WTC11 (cell line): ENCODE data around the gene HOXA7. TPM values are rescaled to one million over a fixed set of nuclear protein-coding genes. Genes with fewer than 3 reads are reported as not detected.

Experiments used
- ATAC-seq: fragments of 200-7000 bp; cut with Tn5 transposase; 2 replicates; pipeline ENCODE4 v1.10.0; 2021; ENCODE audit warnings: mild to moderate bottlenecking, moderate library complexity
- CTCF ChIA-PET: fragments of 300-600 bp; sonication (Branson Sonifier 250); formaldehyde crosslinking; loops from one replicate; lab custom pipeline; 2021; ENCODE audit warnings: antibody characterized with exemption; lab: Charles Lee
- POLR2A ChIA-PET: fragments of 350-600 bp; sonication (Branson Sonifier 250); formaldehyde crosslinking; loops from one replicate; lab custom pipeline; 2021; ENCODE audit warnings: antibody characterized with exemption; lab: Charles Lee
- DNase-seq: peaks from one replicate; pipeline ENCODE4 v3.0.0; 2021; ENCODE audit warnings: low spot score
- H3K27ac Mint-ChIP-seq: 2 replicates; pipeline ENCODE4 v1.8.0; 2021; ENCODE audit warnings: mixed read lengths
- H3K27me3 Mint-ChIP-seq: 2 replicates; pipeline ENCODE4 v1.8.0; 2021; ENCODE audit warnings: low read depth, mild to moderate bottlenecking, moderate library complexity, mixed read lengths
- H3K36me3 Mint-ChIP-seq: 2 replicates; pipeline ENCODE4 v1.8.0; 2021; ENCODE audit warnings: mixed read lengths
- H3K4me1 Mint-ChIP-seq: 2 replicates; pipeline ENCODE4 v1.8.0; 2022; ENCODE audit warnings: mixed read lengths
- H3K4me3 Mint-ChIP-seq: 2 replicates; pipeline ENCODE4 v1.8.0; 2021; ENCODE audit warnings: mild to moderate bottlenecking, moderate library complexity, mixed read lengths
- H3K9me3 Mint-ChIP-seq: 2 replicates; pipeline ENCODE4 v1.8.0; 2021; ENCODE audit warnings: mixed read lengths
- CDX4 ChIP-seq: fragments of 250-450 bp; sonication (Bioruptor Pico); IDR thresholded peaks from 2 replicates; pipeline ENCODE4 v1.9.0; 2021; ENCODE audit warnings: moderate library complexity, mild to moderate bottlenecking, inconsistent platforms, borderline replicate concordance
- FOXP1 ChIP-seq: sonication (generic); formaldehyde crosslinking; IDR thresholded peaks from 2 replicates; pipeline ENCODE4 v1.8.0; 2022; ENCODE audit warnings: missing genetic modification reagents, mild to moderate bottlenecking, moderate library complexity, borderline replicate concordance
- FOXP4 ChIP-seq: sonication (generic); formaldehyde crosslinking; IDR thresholded peaks from 2 replicates; pipeline ENCODE4 v1.8.0; 2022; ENCODE audit warnings: mild to moderate bottlenecking, missing genetic modification reagents
- GABPB1 ChIP-seq: sonication (generic); formaldehyde crosslinking; IDR thresholded peaks from 2 replicates; pipeline ENCODE4 v1.8.1; 2023; ENCODE audit warnings: mild to moderate bottlenecking, missing genetic modification reagents
- GTF2I ChIP-seq: fragments of 250-450 bp; sonication (Bioruptor Pico); conservative IDR thresholded peaks from 2 replicates; pipeline ENCODE4 v1.4.0; 2021; ENCODE audit warnings: mild to moderate bottlenecking
- IRF2 ChIP-seq: sonication (generic); formaldehyde crosslinking; IDR thresholded peaks from 2 replicates; pipeline ENCODE4 v1.8.0; 2022; ENCODE audit warnings: low read depth, missing genetic modification reagents, borderline replicate concordance
- JAZF1 ChIP-seq: fragments of 250-450 bp; sonication (Bioruptor Pico); IDR thresholded peaks from 2 replicates; pipeline ENCODE4 v1.9.0; 2021; ENCODE audit warnings: moderate library complexity, mild to moderate bottlenecking, inconsistent platforms
- KAT7 ChIP-seq: sonication (generic); formaldehyde crosslinking; IDR thresholded peaks from 2 replicates; pipeline ENCODE4 v1.8.1; 2023; ENCODE audit warnings: missing genetic modification reagents, mild to moderate bottlenecking, borderline replicate concordance
- MXD4 ChIP-seq: fragments of 250-450 bp; sonication (Bioruptor Pico); IDR thresholded peaks from 2 replicates; pipeline ENCODE4 v1.8.0; 2021; ENCODE audit warnings: mild to moderate bottlenecking, moderate library complexity, borderline replicate concordance
- PRDM15 ChIP-seq: sonication (generic); formaldehyde crosslinking; IDR thresholded peaks from 2 replicates; pipeline ENCODE4 v1.8.0; 2022; ENCODE audit warnings: missing genetic modification reagents
- PRRX2 ChIP-seq: fragments of 250-450 bp; sonication (Bioruptor Pico); IDR thresholded peaks from 2 replicates; pipeline ENCODE4 v1.8.0; 2021; ENCODE audit warnings: mild to moderate bottlenecking
- SMAD3 ChIP-seq: sonication (generic); formaldehyde crosslinking; IDR thresholded peaks from 2 replicates; pipeline ENCODE4 v1.8.0; 2022; ENCODE audit warnings: missing genetic modification reagents, mild to moderate bottlenecking, borderline replicate concordance
- SP1 ChIP-seq: sonication (generic); formaldehyde crosslinking; conservative IDR thresholded peaks from 2 replicates; pipeline ENCODE4 v1.8.1; 2022; ENCODE audit warnings: missing genetic modification reagents
- TCF7 ChIP-seq: sonication (generic); formaldehyde crosslinking; IDR thresholded peaks from 2 replicates; pipeline ENCODE4 v1.8.0; 2022; ENCODE audit warnings: mild to moderate bottlenecking, low read depth, missing genetic modification reagents, moderate library complexity
- TP53 ChIP-seq: sonication (generic); formaldehyde crosslinking; IDR thresholded peaks from 2 replicates; pipeline ENCODE4 v1.8.1; 2023; ENCODE audit warnings: mild to moderate bottlenecking, missing genetic modification reagents
- USF2 ChIP-seq: sonication (generic); formaldehyde crosslinking; IDR thresholded peaks from 2 replicates; pipeline ENCODE4 v1.8.1; 2023; ENCODE audit warnings: mild to moderate bottlenecking, missing genetic modification reagents, moderate library complexity
- ZMAT4 ChIP-seq: fragments of 250-450 bp; sonication (Bioruptor Pico); IDR thresholded peaks from 2 replicates; pipeline ENCODE4 v1.9.0; 2021; ENCODE audit warnings: mild to moderate bottlenecking
- ZNF281 ChIP-seq: sonication (generic); formaldehyde crosslinking; IDR thresholded peaks from 2 replicates; pipeline ENCODE4 v1.8.0; 2023; ENCODE audit warnings: mild to moderate bottlenecking, missing genetic modification reagents
- ZNF416 ChIP-seq: fragments of 250-450 bp; sonication (Bioruptor Pico); IDR thresholded peaks from 2 replicates; pipeline ENCODE4 v1.9.0; 2021; ENCODE audit warnings: mild to moderate bottlenecking, inconsistent platforms
- ZNF423 ChIP-seq: fragments of 250-450 bp; sonication (Bioruptor Pico); IDR thresholded peaks from 2 replicates; pipeline ENCODE4 v2.1.2; 2022; ENCODE audit warnings: mild to moderate bottlenecking, moderate library complexity
- total RNA-seq: library from RNA; stranded (reverse); gene quantifications from 3 replicates; pipeline ENCODE4 v1.2.3, GENCODE V29; 2021

Gene HOXA7
- total RNA-seq, 1 experiment from 2014 or later = not detected

- TF ChIP-seq USF2 (CRISPR knock-in tag) (no peak), SP1 (CRISPR knock-in tag) (no peak), ZNF416 (CRISPR knock-in tag) (no peak), TP53 (CRISPR knock-in tag) (no peak), ZMAT4 (CRISPR knock-in tag) (no peak), KAT7 (CRISPR knock-in tag) (no peak), PRRX2 (CRISPR knock-in tag) (no peak), TCF7 (no peak), MXD4 (CRISPR knock-in tag) (no peak), FOXP4 (no peak), GTF2I (no peak), FOXP1 (no peak), GABPB1 (CRISPR knock-in tag) (no peak), ZNF281 (no peak), ZNF423 (CRISPR knock-in tag) (no peak), SMAD3 (CRISPR knock-in tag) (no peak), CDX4 (CRISPR knock-in tag) (no peak; the same call in 1 of the 2 replicates), JAZF1 (CRISPR knock-in tag) (no peak)
- CTCF ChIA-PET = interaction anchor here (1.3 to 2.5 kb wide), 9 partner anchors 11 to 409 kb away, joined by 3 to 34 read pairs (median 19); partner anchors contain the start of genes HOXA13 and HOXA9
- Mint-ChIP-seq H3K27ac (no peak overlapping the region), H3K27me3 (peaks cover 99% of the 10 kb centered on the region), H3K4me1 (peaks cover 22% of the 10 kb centered on the region), H3K36me3 (no peaks in the 10 kb centered on the region), H3K9me3 (no peaks in the 10 kb centered on the region), H3K4me3 (no peak overlapping the region)
- POLR2A ChIA-PET = no interaction called here
- no peak for DNase-seq
- ATAC-seq = no peak
Observed at GRCh38 chr7:27178366-27178765, 21.9 kb upstream of the HOXA7 start.

- H3K4me1 Mint-ChIP-seq = peaks cover 19% of the 10 kb centered on the region
- no peak for ATAC-seq
- CTCF ChIA-PET = interaction anchor here (1.0 to 2.5 kb wide), 3 partner anchors 12 to 18 kb away, joined by 6 to 32 read pairs (median 9); partner anchors contain the start of gene HOXA9
- H3K4me3 Mint-ChIP-seq = no peak overlapping the region
- DNase-seq = no peak
- no peaks in the 10 kb centered on the region for H3K36me3 Mint-ChIP-seq
- TF ChIP-seq IRF2 (CRISPR knock-in tag) (no peak), PRDM15 (CRISPR knock-in tag) (no peak), SMAD3 (CRISPR knock-in tag) (no peak)
- H3K9me3 Mint-ChIP-seq = no peaks in the 10 kb centered on the region
- peaks cover 99% of the 10 kb centered on the region for H3K27me3 Mint-ChIP-seq
- POLR2A ChIA-PET = interaction anchor here (0.6 kb wide), 1 partner anchor 23 kb away, joined by 3 read pairs; no protein-coding TSS in a partner anchor
- H3K27ac Mint-ChIP-seq = no peak overlapping the region
Observed at GRCh38 chr7:27177795-27178320, 21.4 kb upstream of the HOXA7 start.
